H9 (cell line): ENCODE measurements around the gene COL17A1. TPM values are rescaled to one million over a fixed set of nuclear protein-coding genes. Genes with fewer than 3 reads are reported as not detected.
A peak's percentile ranks its signal among the peaks of the same experiment; 100 is the strongest.

Experiments used
- DNase-seq: peaks from one replicate; pipeline ENCODE4 v3.0.0-alpha.2; 2017
- H2AFZ ChIP-seq: one replicate; pipeline ENCODE4 v1.6.1; 2013; ENCODE audit warnings: mild to moderate bottlenecking, low read length, control low read depth, moderate library complexity
- H2AK5ac ChIP-seq: 2 replicates; pipeline ENCODE4 v1.6.1; 2013; ENCODE audit warnings: low read length, control low read depth, mixed read lengths; ENCODE audit not compliant: insufficient read length
- H2BK120ac ChIP-seq: one replicate; pipeline ENCODE4 v1.6.1; 2013; ENCODE audit warnings: low read depth, mild to moderate bottlenecking, low read length, control low read depth, inconsistent platforms; ENCODE audit not compliant: poor library complexity, severe bottlenecking
- H2BK12ac ChIP-seq: 2 replicates; pipeline ENCODE4 v1.6.1; 2013; ENCODE audit warnings: low read length, control low read depth, mixed read lengths, low read depth; ENCODE audit not compliant: insufficient read length
- H2BK15ac ChIP-seq: 2 replicates; pipeline ENCODE4 v1.6.1; 2013; ENCODE audit warnings: low read depth, low read length, control low read depth
- H2BK20ac ChIP-seq: one replicate; pipeline ENCODE4 v1.6.1; 2013; ENCODE audit warnings: low read depth, mild to moderate bottlenecking, low read length, control low read depth, inconsistent platforms; ENCODE audit not compliant: poor library complexity, severe bottlenecking
- H2BK5ac ChIP-seq: 2 replicates; pipeline ENCODE4 v1.6.1; 2013; ENCODE audit warnings: low read length, control low read depth, mixed read lengths; ENCODE audit not compliant: insufficient read length
- H3K14ac ChIP-seq: 2 replicates; pipeline ENCODE4 v1.6.1; 2013; ENCODE audit warnings: low read length, control low read depth; ENCODE audit not compliant: insufficient read depth
- H3K18ac ChIP-seq: 2 replicates; pipeline ENCODE4 v1.6.1; 2013; ENCODE audit warnings: low read depth, mild to moderate bottlenecking, mixed read lengths, low read length, control low read depth; ENCODE audit not compliant: insufficient read length
- H3K23ac ChIP-seq: 2 replicates; pipeline ENCODE4 v1.6.1; 2013; ENCODE audit warnings: low read length, control low read depth, mixed read lengths, low read depth; ENCODE audit not compliant: insufficient read length
- H3K23me2 ChIP-seq: 2 replicates; pipeline ENCODE4 v1.6.1; 2013; ENCODE audit warnings: low read depth, mild to moderate bottlenecking, mixed read lengths, low read length, control low read depth; ENCODE audit not compliant: insufficient read length, poor library complexity, severe bottlenecking
- H3K27ac ChIP-seq: 2 replicates; pipeline ENCODE4 v1.5.1; 2013; ENCODE audit warnings: low read length, control low read depth, mixed read lengths, low read depth; ENCODE audit not compliant: insufficient read length
- H3K27me3 ChIP-seq: 2 replicates; pipeline ENCODE4 v1.6.1; 2013; ENCODE audit warnings: low read length, control low read depth, inconsistent platforms; ENCODE audit not compliant: insufficient read depth
- H3K4ac ChIP-seq: 2 replicates; pipeline ENCODE4 v1.6.1; 2013; ENCODE audit warnings: low read depth, mild to moderate bottlenecking, control low read depth, inconsistent platforms, low read length, moderate library complexity
- H3K4me1 ChIP-seq: 2 replicates; pipeline ENCODE4 v1.6.1; 2013; ENCODE audit warnings: low read length, control low read depth, inconsistent platforms; ENCODE audit not compliant: insufficient read depth
- H3K4me2 ChIP-seq: 2 replicates; pipeline ENCODE4 v1.6.1; 2013; ENCODE audit warnings: low read length, control low read depth, mixed read lengths; ENCODE audit not compliant: insufficient read length, insufficient read depth
- H3K56ac ChIP-seq: 2 replicates; pipeline ENCODE4 v1.6.1; 2013; ENCODE audit warnings: low read depth, mild to moderate bottlenecking, mixed read lengths, low read length, control low read depth; ENCODE audit not compliant: insufficient read length
- H3K79me1 ChIP-seq: 2 replicates; pipeline ENCODE4 v1.6.1; 2013; ENCODE audit warnings: low read depth, mild to moderate bottlenecking, moderate library complexity, low read length, control low read depth, inconsistent platforms; ENCODE audit not compliant: insufficient read depth, poor library complexity, severe bottlenecking
- H3K79me2 ChIP-seq: 2 replicates; pipeline ENCODE4 v1.6.1; 2013; ENCODE audit warnings: low read length, control low read depth, inconsistent platforms; ENCODE audit not compliant: insufficient read depth
- H3K9ac ChIP-seq: 2 replicates; pipeline ENCODE4 v1.6.1; 2013; ENCODE audit warnings: low read length, control low read depth, mixed read lengths; ENCODE audit not compliant: insufficient read length; ENCODE audit errors: extremely low read depth
- H3K9me3 ChIP-seq: one replicate; pipeline ENCODE4 v1.6.1; 2013; ENCODE audit warnings: low read depth, low read length, inconsistent platforms; ENCODE audit not compliant: control insufficient read depth
- H3T11ph ChIP-seq: one replicate; pipeline ENCODE4 v1.6.1; 2013; ENCODE audit warnings: mild to moderate bottlenecking, low read length, control low read depth, inconsistent platforms
- H4K20me1 ChIP-seq: one replicate; pipeline ENCODE4 v1.6.1; 2013; ENCODE audit not compliant: control insufficient read depth, insufficient read length, insufficient read depth
- H4K5ac ChIP-seq: 2 replicates; pipeline ENCODE4 v1.6.1; 2013; ENCODE audit warnings: low read depth, mild to moderate bottlenecking, mixed read lengths, low read length, control low read depth; ENCODE audit not compliant: insufficient read length
- H4K8ac ChIP-seq: replicated peaks from 2 replicates; pipeline ENCODE4 v1.6.1; 2013; ENCODE audit warnings: low read length, control low read depth, mixed read lengths, low read depth; ENCODE audit not compliant: insufficient read length
- H4K91ac ChIP-seq: 2 replicates; pipeline ENCODE4 v1.6.1; 2013; ENCODE audit warnings: low read depth, mild to moderate bottlenecking, moderate library complexity, mixed read lengths, low read length, control low read depth; ENCODE audit not compliant: insufficient read length
- H3K27ac Mint-ChIP-seq, 3 experiments: 2 replicates in 2 of 3; 3 replicates in 1 of 3; pipeline ENCODE4 v1.8.0; 2020 to 2021; ENCODE audit warnings: mixed read lengths in 3 of 3, mild to moderate bottlenecking in 1 of 3, moderate library complexity in 1 of 3
- H3K27me3 Mint-ChIP-seq: 2 replicates; pipeline ENCODE4 v1.8.0; 2021; ENCODE audit warnings: low read depth, mild to moderate bottlenecking, moderate library complexity, mixed read lengths
- H3K36me3 Mint-ChIP-seq, 3 experiments: 2 replicates in 2 of 3; 3 replicates in 1 of 3; pipeline ENCODE4 v1.8.0; 2020 to 2021; ENCODE audit warnings: low read depth in 3 of 3, mixed read lengths in 3 of 3; ENCODE audit not compliant: insufficient read depth in 1 of 3
- H3K4me1 Mint-ChIP-seq, 2 experiments: 2 replicates each; pipeline ENCODE4 v1.8.0; 2020; ENCODE audit warnings: mixed read lengths in 2 of 2
- H3K4me3 Mint-ChIP-seq, 2 experiments: 2 replicates in 1 of 2; 3 replicates in 1 of 2; pipeline ENCODE4 v1.8.0; 2020 to 2021; ENCODE audit warnings: mild to moderate bottlenecking in 2 of 2, mixed read lengths in 2 of 2, moderate library complexity in 1 of 2
- H3K9me3 Mint-ChIP-seq, 2 experiments: 2 replicates in 1 of 2; 3 replicates in 1 of 2; pipeline ENCODE4 v1.8.0; 2020; ENCODE audit warnings: mild to moderate bottlenecking in 2 of 2, mixed read lengths in 2 of 2, moderate library complexity in 1 of 2
- WGBS: extraction: QIAGEN DNeasy Blood & Tissue Kit; methylation state at CpG from one replicate; pipeline ENCODE4 v1.1.7; 2013; ENCODE audit warnings: missing lambda C conversion rate, low lambda C conversion rate, mixed read lengths; ENCODE audit not compliant: insufficient read length; ENCODE audit errors: extremely low coverage; 5-methylcytosine and 5-hydroxymethylcytosine counted together
- total RNA-seq: library from RNA; stranded (reverse); gene quantifications from 2 replicates; pipeline ENCODE4 v1.2.1, GENCODE V29; 2021
- TF ChIP-seq, protein P1 (sequence below): fragments of 200-600 bp; sonication (generic); conservative IDR thresholded peaks from 3 replicates; pipeline ENCODE4 v1.8.0; 2021; ENCODE audit warnings: antibody characterized with exemption, mild to moderate bottlenecking

COL17A1 gene
- total RNA-seq, 1 experiment from 2014 or later = 1.9 TPM

DNA sequence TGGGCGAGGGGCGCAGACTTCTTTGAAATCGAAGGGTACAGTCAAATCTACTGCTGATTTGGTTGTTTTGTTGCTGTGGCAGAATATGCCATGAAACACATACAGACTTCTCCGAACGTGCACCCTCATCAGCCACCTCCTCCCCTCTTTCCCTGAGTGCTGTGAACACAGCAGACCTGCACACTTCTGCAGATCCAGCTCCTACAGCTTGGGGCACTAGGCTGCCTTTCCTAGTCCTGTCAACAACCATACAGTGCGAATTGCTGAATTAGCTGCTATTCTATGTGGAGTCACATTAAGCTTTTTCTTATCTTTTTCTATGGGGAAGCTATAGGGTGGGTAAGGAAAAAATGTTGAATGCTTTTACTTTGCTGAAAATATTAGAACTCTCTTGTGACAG, 57.5 kb downstream of the COL17A1 start:
- no peak overlapping the region for H2BK12ac ChIP-seq
- H3K9me3 ChIP-seq = no peaks in the 10 kb centered on the region
- no peak overlapping the region for H2BK20ac ChIP-seq
- H3K4ac ChIP-seq = no peak overlapping the region
- no peak overlapping the region for H2AK5ac ChIP-seq
- H2BK15ac ChIP-seq = no peak overlapping the region
- H3K9ac ChIP-seq = no peak overlapping the region
- no peak overlapping the region for H3T11ph ChIP-seq
- H2AFZ ChIP-seq = no peak overlapping the region
- H2BK5ac ChIP-seq = no peak overlapping the region
- Mint-ChIP-seq H3K27ac (no peak overlapping the region), H3K4me3 (no peak overlapping the region), H3K4me1 (peaks cover 24 to 29% of the 10 kb centered on the region in 2 experiments), H3K36me3 (peaks cover 0 to 19% (median 7%) of the 10 kb centered on the region in 3 experiments; a peak in 5 of 7 replicates), H3K9me3 (no peaks in the 10 kb centered on the region), H3K27me3 (no peaks in the 10 kb centered on the region)
- no peak overlapping the region for H3K27ac ChIP-seq
- no peaks in the 10 kb centered on the region for H3K23me2 ChIP-seq
- no peak overlapping the region for H4K5ac ChIP-seq
- no peak overlapping the region for H2BK120ac ChIP-seq
- no peaks in the 10 kb centered on the region for H3K79me1 ChIP-seq
- H3K4me1 ChIP-seq = peaks cover 4% of the 10 kb centered on the region; the same call in 1 of the 2 replicates
- H3K56ac ChIP-seq = no peak overlapping the region
- no peaks in the 10 kb centered on the region for H3K79me2 ChIP-seq
- H4K8ac ChIP-seq = no peak overlapping the region
- H3K4me2 ChIP-seq = no peak overlapping the region
- H4K20me1 ChIP-seq = no peaks in the 10 kb centered on the region
- H3K23ac ChIP-seq = no peak overlapping the region
- TF ChIP-seq, protein P1, sequence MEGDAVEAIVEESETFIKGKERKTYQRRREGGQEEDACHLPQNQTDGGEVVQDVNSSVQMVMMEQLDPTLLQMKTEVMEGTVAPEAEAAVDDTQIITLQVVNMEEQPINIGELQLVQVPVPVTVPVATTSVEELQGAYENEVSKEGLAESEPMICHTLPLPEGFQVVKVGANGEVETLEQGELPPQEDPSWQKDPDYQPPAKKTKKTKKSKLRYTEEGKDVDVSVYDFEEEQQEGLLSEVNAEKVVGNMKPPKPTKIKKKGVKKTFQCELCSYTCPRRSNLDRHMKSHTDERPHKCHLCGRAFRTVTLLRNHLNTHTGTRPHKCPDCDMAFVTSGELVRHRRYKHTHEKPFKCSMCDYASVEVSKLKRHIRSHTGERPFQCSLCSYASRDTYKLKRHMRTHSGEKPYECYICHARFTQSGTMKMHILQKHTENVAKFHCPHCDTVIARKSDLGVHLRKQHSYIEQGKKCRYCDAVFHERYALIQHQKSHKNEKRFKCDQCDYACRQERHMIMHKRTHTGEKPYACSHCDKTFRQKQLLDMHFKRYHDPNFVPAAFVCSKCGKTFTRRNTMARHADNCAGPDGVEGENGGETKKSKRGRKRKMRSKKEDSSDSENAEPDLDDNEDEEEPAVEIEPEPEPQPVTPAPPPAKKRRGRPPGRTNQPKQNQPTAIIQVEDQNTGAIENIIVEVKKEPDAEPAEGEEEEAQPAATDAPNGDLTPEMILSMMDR = peak; percentile 65
- peak; percentile 60 for DNase-seq
- no peak overlapping the region for H3K14ac ChIP-seq
- no peak overlapping the region for H4K91ac ChIP-seq
- no CpG with 5 or more reads among the region's 6 CpGs for WGBS
- no peaks in the 10 kb centered on the region for H3K27me3 ChIP-seq
- no peak overlapping the region for H3K18ac ChIP-seq
